HG03460 (cell line): Measurements from ENCODE around the gene GTPBP4.

ENCODE experiments used
- ATAC-seq: cut with Tn5 transposase; IDR thresholded peaks from one replicate; pipeline ENCODE4 v1.9.1; 2021; ENCODE audit not compliant: unreplicated experiment

GTPBP4 gene

GRCh38 chr10:966466-967235 is 21.6 kb upstream of the GTPBP4 start:
- no peak for ATAC-seq

GRCh38 chr10:968546-969199 is 19.6 kb upstream of the GTPBP4 start:
- no peak for ATAC-seq

- no peak for ATAC-seq
These were observed 18.6 kb upstream of the GTPBP4 start for GRCh38 chr10:969473-970150.

- ATAC-seq: no peak
These were observed 17.7 kb upstream of the GTPBP4 start for GRCh38 chr10:970311-971149.

GRCh38 chr10:971150-971542 is 17.1 kb upstream of the GTPBP4 start:
- no peak for ATAC-seq

GRCh38 chr10:971613-972012 is 16.6 kb upstream of the GTPBP4 start:
- ATAC-seq: no peak

- ATAC-seq: no peak
These were observed 15.5 kb upstream of the GTPBP4 start for GRCh38 chr10:972763-973162.

GRCh38 chr10:974038-974784 is 14.0 kb upstream of the GTPBP4 start:
- ATAC-seq: no peak

- ATAC-seq: no peak
These were observed 13.5 kb upstream of the GTPBP4 start for GRCh38 chr10:974785-975074.

- no peak for ATAC-seq
These were observed 11.9 kb upstream of the GTPBP4 start for GRCh38 chr10:976316-976715.

GRCh38 chr10:978826-979421 is 9.3 kb upstream of the GTPBP4 start:
- ATAC-seq: no peak

GRCh38 chr10:980468-981093 is 7.7 kb upstream of the GTPBP4 start:
- ATAC-seq: no peak

GRCh38 chr10:983401-983800 is 4.8 kb upstream of the GTPBP4 start:
- ATAC-seq: no peak

GRCh38 chr10:983971-984655 is 4.1 kb upstream of the GTPBP4 start:
- no peak for ATAC-seq

- ATAC-seq: no peak
These were observed 2.9 kb upstream of the GTPBP4 start for GRCh38 chr10:985361-985760.

GRCh38 chr10:986137-986825 is 2.0 kb upstream of the GTPBP4 start:
- ATAC-seq: no peak

- ATAC-seq: no peak
These were observed 1.2 kb upstream of the GTPBP4 start for GRCh38 chr10:986881-987619.

GRCh38 chr10:987620-987869 is 689 bp upstream of the GTPBP4 start:
- ATAC-seq: no peak
